A204.1 (cell line): ENCODE results near the gene DCTD.
"Not testable (repeated sequence)": the region's sequence is repeated elsewhere in the genome, so short reads cannot be mapped to it uniquely, and the experiment has no call there.

Experiments used
- FAIRE-seq: peaks from 2 replicates; lab custom pipeline; 2012; peaks lifted over from hg19 to GRCh38; lab: Jason Lieb, UNC

The DCTD gene

GRCh38 chr4:182920676-182921075 lies 3.5 kb upstream of the DCTD start:
- FAIRE-seq, result no peak

DNA sequence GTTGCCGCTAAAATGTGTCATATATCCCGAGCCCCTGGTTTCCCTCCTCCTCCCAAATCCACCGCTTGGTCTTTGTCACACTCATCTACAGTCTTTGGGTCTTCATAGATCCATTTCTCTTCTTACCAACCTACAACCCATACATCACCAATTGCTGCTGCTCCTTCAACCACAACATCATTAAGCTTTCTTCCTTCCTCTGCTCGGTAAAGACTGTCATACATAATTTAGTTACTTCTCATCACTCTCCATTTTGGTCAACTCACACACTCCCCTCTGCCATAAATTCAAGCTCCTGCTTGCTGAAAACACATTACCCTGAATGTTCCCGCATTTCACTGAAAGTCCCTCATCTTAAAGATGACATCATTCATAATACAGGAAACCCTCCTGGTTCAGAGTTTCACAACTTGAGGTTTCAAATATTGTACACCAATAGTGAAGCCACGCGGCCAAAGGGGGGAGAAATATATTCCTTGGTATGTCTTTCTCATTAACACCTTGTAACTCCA lies 1.7 kb upstream of the DCTD start:
- FAIRE-seq, result no peak

GRCh38 chr4:182918044-182918607 lies 940 bp upstream of the DCTD start:
- no peak for FAIRE-seq

DNA sequence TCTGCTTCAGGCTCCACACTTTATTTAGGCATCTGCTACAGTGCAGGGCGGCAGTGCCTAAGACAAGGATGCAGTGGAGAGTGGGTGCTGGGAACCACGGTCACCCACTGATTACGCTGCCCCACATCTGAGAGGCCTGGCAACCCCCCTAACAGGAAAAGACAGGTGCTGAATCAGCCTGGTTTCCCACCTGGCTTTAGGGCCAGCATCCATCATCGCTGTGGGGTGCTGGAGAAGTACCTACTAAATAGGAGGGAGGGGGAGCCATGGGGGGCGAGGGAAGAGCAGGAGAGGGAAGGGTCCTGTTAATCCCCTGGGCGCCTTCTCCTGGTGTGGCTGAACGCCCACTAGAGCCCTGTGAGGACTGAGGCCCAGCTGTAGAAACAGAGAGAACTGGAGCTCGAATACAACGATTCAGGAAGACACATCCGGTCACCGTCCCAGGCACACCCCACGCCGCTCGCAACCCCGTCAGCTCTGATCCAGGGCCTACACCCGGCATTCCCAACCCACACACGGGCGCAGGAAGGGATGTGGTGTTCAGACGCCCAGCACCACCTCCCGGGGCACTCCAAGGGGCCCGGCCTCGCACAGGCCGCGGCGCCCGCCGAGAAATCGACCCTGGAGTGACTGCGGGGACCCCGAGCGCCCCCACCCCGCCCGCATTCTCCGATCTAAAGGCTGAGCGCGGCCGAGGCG lies 554 bp downstream of the DCTD start:
- no peak for FAIRE-seq

GRCh38 chr4:182914357-182914756 lies 2.8 kb downstream of the DCTD start:
- no peak for FAIRE-seq

DNA sequence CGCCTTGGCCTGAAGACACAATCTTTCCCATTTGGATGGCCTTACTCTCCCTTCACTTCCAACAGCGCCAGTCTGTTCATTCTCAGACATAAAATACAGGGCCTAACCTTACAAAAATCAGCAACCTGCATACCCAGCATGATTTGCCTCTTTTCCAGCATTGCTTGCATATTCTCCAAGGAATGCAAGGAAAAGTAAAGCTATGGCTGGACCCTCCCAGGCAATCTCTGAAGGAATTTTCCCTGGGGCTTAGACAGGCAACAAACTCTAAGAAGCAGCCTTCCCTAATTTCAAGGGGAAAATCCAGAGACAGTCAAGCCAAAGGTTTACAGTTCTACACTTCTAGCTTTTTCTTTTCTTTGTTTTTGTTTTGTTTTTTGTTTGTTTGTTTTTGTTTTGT lies 3.6 kb downstream of the DCTD start:
- no peak for FAIRE-seq

DNA sequence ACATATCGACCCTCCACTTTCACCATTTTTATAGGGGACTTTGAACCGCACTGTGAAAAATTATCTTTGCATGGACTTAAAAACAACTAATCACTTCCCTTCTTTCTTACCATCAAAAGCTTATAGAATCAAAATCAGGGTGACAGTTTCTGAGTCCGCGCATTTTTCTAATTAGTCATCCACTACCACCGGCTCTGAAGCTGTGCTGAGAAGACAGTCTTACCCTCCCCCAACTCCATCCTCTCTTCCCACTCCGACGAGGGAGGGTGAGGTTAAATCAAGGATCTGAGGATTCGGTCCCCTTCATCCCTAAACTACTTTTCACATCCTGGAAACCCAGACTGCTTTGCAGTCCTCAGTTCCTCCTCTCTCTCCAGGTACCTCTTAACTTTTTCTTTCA lies 4.2 kb downstream of the DCTD start:
- FAIRE-seq, result no peak

- FAIRE-seq, result no peak
Observed at GRCh38 chr4:182908124-182908523, 9.1 kb downstream of the DCTD start.

DNA sequence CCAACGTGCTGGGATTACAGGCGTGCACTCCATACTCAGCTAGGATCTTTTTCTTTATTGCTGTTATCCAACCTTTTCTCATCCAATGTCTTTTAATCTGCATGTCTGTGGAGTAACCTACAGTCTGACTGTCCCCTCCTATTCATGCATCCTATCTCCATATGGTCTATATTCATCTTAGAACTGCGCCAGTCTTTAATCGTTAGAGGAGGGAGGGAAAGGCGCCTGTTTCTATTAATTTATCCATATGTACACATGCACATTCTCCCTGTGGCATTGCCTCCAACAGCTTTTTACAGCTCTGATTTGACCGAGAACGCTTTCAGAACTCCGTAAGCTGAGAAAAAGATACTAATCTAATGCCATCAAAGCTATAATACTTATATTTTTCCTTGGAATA lies 9.8 kb downstream of the DCTD start:
- no peak for FAIRE-seq

GRCh38 chr4:182906786-182907185 lies 10.4 kb downstream of the DCTD start:
- no peak for FAIRE-seq

- no peak for FAIRE-seq
Observed at GRCh38 chr4:182905038-182905437, 12.1 kb downstream of the DCTD start.

- FAIRE-seq, result no peak
Observed at GRCh38 chr4:182904211-182904761, 12.9 kb downstream of the DCTD start.

DNA sequence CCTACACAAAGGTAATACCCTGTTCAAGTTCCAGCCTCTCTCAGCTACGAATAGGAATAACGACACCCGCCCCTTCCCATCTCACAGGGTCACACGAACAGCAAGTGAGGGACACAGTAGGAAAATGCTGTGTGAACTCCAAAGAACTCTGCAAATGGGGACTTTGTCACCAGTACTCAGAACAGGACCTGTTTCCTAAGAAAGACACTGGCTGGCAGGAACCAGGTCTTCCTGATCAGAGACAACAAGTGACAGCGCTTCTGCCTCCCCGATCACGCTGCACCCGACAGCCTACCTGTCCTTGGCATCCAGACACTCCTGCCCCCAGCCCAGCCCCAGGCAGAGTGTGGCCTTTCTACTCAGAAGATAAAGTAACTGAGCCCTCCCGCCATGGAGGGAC lies 14.2 kb downstream of the DCTD start:
- FAIRE-seq, result no peak

DNA sequence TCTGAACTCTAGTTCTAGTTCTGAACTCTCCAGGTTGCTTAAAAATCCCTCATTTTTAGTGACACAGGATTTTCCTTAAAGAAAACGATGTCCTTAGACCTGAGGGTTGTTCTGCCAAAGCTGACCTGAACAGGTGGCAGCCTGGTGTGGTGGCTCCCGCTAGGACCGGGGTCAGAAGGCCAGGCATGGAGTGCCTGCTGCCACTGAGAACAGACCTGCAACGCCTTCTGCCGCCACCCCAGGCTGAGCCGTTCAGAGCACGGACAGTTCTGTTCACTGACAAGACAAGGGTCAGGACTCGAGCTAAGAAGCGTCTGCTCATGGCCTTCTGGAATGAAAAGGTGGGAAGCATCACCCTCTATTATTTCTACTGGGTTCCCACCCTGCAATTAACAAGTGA lies 15.8 kb downstream of the DCTD start:
- FAIRE-seq, result no peak

- not testable (repeated sequence) for FAIRE-seq
Observed at GRCh38 chr4:182900021-182900420, 17.2 kb downstream of the DCTD start.

GRCh38 chr4:182898479-182898799 lies 18.7 kb downstream of the DCTD start:
- FAIRE-seq, result no peak

DNA sequence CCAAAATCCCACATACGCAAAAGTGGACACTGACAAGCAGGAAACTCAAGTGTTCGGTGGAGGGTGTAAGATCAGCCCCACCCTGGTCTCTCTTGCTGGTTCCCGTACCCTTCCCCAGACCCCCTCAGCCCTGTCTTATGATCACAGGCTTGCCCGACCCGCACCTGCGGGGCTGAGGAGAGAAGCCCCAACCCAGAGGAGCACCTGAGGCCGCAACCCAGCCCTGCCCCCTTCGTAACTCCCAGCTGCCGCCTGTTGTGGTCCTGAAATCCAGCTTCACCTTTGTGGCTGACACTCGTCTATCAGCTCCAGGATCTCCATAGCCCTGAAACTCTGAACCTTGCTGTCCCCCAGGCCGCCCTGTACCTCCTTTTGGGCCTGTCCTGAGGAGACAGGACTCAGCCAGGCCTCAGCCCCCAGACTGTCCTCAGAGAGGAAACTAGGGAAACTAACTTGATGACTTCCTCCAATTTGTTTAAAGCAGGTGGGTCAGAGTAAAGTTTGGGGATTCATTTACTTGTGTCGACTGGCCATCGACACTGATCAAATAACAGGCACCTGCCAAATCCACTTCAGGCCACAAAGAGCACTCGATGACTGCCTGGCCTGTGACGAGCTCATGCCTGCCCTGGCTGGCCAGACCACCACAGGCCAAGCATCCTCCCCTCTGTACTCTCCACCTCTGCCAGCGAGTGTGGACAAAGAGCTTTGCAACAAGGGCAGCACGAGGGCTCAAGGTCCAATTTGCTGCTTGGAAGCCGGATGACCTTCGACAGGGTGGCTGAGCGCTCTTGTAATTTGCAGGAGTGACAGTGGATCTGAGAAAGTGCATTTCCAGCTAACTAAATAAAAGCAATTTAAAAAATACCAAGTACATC lies 19.3 kb downstream of the DCTD start:
- FAIRE-seq, result no peak

DNA sequence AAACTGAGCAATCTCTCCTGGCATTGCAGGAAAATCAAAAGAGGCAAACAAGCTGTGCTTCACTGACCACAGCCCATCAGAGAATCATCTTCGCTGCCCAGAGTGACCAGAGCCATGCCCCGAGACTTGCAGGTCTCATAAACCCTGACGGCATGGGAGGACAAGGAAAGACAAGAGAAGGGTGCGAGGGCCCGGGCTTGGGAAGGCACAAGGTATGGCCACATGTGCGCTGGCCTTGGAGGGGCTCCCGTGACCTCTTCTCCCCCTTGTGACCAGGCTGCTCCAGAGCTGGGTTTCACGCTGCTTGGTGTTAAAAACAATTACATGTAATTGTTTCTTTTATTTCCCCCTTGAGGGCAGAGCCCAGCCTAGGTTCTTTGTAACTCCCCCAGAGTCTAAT lies 20.8 kb downstream of the DCTD start:
- FAIRE-seq, result no peak

GRCh38 chr4:182895791-182896292 lies 21.3 kb downstream of the DCTD start:
- no peak for FAIRE-seq

GRCh38 chr4:182894681-182895275 lies 22.4 kb downstream of the DCTD start:
- FAIRE-seq, result no peak

GRCh38 chr4:182893474-182894080 lies 23.6 kb downstream of the DCTD start:
- FAIRE-seq, result no peak

- no peak for FAIRE-seq
Observed at GRCh38 chr4:182893047-182893446, 24.1 kb downstream of the DCTD start.
